H1 (cell line): Measurements from ENCODE around the gene PALM3. TPM values are rescaled to one million over a fixed set of nuclear protein-coding genes. Genes with fewer than 3 reads are reported as not detected.

Experiments used
- polyA plus RNA-seq, 7 experiments: library from polyadenylated mRNA; depleted of rRNA in 3 of 7; stranded (reverse) in 5 of 7; unstranded in 2 of 7; fragments of >200 nt in 5 of 7; fragments of 200-250 nt in 2 of 7; gene quantifications; 1 replicate in 5 of 7; 2 replicates in 1 of 7; 4 replicates in 1 of 7; pipeline versions ENCODE4 v1.2.1 to v1.2.3, GENCODE V29; 2011 to 2013; ENCODE audit warnings: missing spikeins in 2 of 7, mixed read lengths in 2 of 7
- total RNA-seq: library from RNA; stranded (reverse); fragmentation: NEBNext Ultra II Directional; extraction: Animal tissue kit (Norgen Biotek cat#: 25700); gene quantifications from 2 replicates; pipeline ENCODE4 v1.2.1, GENCODE V29; 2021
- TF ChIP-seq, protein P1 (sequence below), 3 experiments: IDR thresholded peaks; 1 replicate in 2 of 3; 2 replicates in 1 of 3; pipeline versions ENCODE4 v1.5.1 to v1.6.1; 2011; ENCODE audit warnings: low read length in 3 of 3, mild to moderate bottlenecking in 3 of 3, inconsistent platforms in 2 of 3, low read depth in 1 of 3, moderate library complexity in 1 of 3; ENCODE audit not compliant: insufficient read depth in 1 of 3; ENCODE audit errors: control extremely low read depth in 1 of 3

PALM3 gene
- total and polyA plus RNA-seq, 2 of the 8 experiments (the other 6 are each of a cell fraction or from before 2014, with no cell fraction given), result 5.8 to 31.3 TPM

DNA sequence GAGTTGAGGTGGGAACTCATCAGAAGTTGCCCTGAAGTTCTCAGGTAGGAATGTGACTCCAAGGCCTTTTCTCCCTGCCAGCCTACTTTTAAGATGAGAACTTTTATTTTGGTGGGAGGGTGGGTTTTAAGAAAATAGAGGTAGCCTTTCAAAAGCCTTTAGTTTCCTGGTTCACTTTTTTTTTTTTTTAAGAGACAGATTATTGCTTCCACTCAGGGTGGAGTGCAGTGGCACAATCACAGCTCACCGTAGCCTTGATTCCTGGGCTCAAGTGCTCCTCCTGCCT, 20.7 kb upstream of the PALM3 start (continued):
- TF ChIP-seq, protein P1, sequence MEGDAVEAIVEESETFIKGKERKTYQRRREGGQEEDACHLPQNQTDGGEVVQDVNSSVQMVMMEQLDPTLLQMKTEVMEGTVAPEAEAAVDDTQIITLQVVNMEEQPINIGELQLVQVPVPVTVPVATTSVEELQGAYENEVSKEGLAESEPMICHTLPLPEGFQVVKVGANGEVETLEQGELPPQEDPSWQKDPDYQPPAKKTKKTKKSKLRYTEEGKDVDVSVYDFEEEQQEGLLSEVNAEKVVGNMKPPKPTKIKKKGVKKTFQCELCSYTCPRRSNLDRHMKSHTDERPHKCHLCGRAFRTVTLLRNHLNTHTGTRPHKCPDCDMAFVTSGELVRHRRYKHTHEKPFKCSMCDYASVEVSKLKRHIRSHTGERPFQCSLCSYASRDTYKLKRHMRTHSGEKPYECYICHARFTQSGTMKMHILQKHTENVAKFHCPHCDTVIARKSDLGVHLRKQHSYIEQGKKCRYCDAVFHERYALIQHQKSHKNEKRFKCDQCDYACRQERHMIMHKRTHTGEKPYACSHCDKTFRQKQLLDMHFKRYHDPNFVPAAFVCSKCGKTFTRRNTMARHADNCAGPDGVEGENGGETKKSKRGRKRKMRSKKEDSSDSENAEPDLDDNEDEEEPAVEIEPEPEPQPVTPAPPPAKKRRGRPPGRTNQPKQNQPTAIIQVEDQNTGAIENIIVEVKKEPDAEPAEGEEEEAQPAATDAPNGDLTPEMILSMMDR (IDR thresholded peaks at IDR 0.05; ENCODE audit: control extremely low read depth in 1 of 3, insufficient read depth in 1 of 3, low read depth in 1 of 3, low read length in 3 of 3), result no peak
